ENCODE measurements around the gene MCC. TPM values are rescaled to one million over a fixed set of nuclear protein-coding genes. Genes with fewer than 3 reads are reported as not detected.

Gene MCC
- total RNA-seq, 4 donors from 2014 or later: 17.0 to 24.8 (median 21.0) TPM

GRCh38 chr5:113040672-113041260, 447.5 kb downstream of the MCC start:
- WGBS: 97% methylated on average over 6 of the region's 6 CpGs
- Histone ChIP-seq H3K36me3 (peaks cover 0 to 81% (median 25%) of the 10 kb centered on the region in 4 donors), H3K27me3 (no peaks in the 10 kb centered on the region), H3K4me3 (no peak overlapping the region), H3K4me1 (peaks cover 0 to 5% (median 2%) of the 10 kb centered on the region in 4 donors), H3K9me3 (no peaks in the 10 kb centered on the region), H3K27ac (replicated peaks in 1 of 4) (no peak overlapping the region)
- intact Hi-C loops (cut with DNase I): no loop called here
- no peak for DNase-seq (ENCODE audit: extremely low spot score)
- TF ChIP-seq POLR2A (IDR thresholded peaks at IDR 0.05; ENCODE audit: low read depth) (no peak), EP300 (IDR thresholded peaks at IDR 0.05) (no peak), POLR2AphosphoS5 (IDR thresholded peaks at IDR 0.05) (no peak)
- TF ChIP-seq, protein P1, sequence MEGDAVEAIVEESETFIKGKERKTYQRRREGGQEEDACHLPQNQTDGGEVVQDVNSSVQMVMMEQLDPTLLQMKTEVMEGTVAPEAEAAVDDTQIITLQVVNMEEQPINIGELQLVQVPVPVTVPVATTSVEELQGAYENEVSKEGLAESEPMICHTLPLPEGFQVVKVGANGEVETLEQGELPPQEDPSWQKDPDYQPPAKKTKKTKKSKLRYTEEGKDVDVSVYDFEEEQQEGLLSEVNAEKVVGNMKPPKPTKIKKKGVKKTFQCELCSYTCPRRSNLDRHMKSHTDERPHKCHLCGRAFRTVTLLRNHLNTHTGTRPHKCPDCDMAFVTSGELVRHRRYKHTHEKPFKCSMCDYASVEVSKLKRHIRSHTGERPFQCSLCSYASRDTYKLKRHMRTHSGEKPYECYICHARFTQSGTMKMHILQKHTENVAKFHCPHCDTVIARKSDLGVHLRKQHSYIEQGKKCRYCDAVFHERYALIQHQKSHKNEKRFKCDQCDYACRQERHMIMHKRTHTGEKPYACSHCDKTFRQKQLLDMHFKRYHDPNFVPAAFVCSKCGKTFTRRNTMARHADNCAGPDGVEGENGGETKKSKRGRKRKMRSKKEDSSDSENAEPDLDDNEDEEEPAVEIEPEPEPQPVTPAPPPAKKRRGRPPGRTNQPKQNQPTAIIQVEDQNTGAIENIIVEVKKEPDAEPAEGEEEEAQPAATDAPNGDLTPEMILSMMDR (IDR thresholded peaks at IDR 0.05): no peak

DNA sequence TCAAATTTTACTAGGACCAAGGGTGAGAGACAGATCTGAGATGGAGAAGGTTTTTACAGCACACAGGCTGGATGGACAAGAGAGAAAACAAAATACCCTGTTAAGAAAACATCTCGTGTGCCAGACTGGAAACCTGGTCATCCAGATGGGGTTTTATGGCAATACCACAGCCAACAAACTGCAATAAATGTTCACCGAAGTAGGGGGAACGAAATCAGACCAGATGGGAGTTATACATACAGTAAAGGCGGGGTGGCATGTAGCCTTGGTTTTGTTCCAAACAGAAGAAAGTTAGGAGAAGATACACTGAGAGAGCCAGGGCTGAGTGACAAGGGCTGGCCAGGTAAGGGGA, 448.3 kb downstream of the MCC start:
- no peak overlapping the region for H3K4me3 ChIP-seq
- H3K4me1 ChIP-seq: peaks cover 0 to 5% (median 2%) of the 10 kb centered on the region in 4 donors
- WGBS: 90% methylated on average over 4 of the region's 4 CpGs
- H3K36me3 ChIP-seq: peaks cover 0 to 74% (median 27%) of the 10 kb centered on the region in 4 donors
- DNase-seq (ENCODE audit: extremely low spot score): no peak
- intact Hi-C loops (cut with DNase I): no loop called here
- no peaks in the 10 kb centered on the region for H3K27me3 ChIP-seq
- no peak overlapping the region for H3K27ac ChIP-seq (replicated peaks in 1 of 4)
- TF ChIP-seq POLR2AphosphoS5 (IDR thresholded peaks at IDR 0.05) (no peak), POLR2A (IDR thresholded peaks at IDR 0.05; ENCODE audit: low read depth) (no peak), EP300 (IDR thresholded peaks at IDR 0.05) (no peak)
- TF ChIP-seq, protein P1 (IDR thresholded peaks at IDR 0.05): no peak
- H3K9me3 ChIP-seq: no peaks in the 10 kb centered on the region

GRCh38 chr5:113039229-113039933, 448.9 kb downstream of the MCC start:
- Histone ChIP-seq H3K4me3 (no peak overlapping the region), H3K36me3 (peaks cover 0 to 75% (median 27%) of the 10 kb centered on the region in 4 donors), H3K9me3 (no peaks in the 10 kb centered on the region), H3K4me1 (peaks cover 0 to 5% (median 2%) of the 10 kb centered on the region in 4 donors), H3K27me3 (no peaks in the 10 kb centered on the region), H3K27ac (replicated peaks in 1 of 4) (no peak overlapping the region)
- TF ChIP-seq POLR2AphosphoS5 (IDR thresholded peaks at IDR 0.05) (no peak), POLR2A (IDR thresholded peaks at IDR 0.05; ENCODE audit: low read depth) (no peak), EP300 (IDR thresholded peaks at IDR 0.05) (no peak)
- TF ChIP-seq, protein P1 (IDR thresholded peaks at IDR 0.05): no peak
- 86% methylated on average over 14 of the region's 14 CpGs for WGBS
- intact Hi-C loops (cut with DNase I): no loop called here
- DNase-seq (ENCODE audit: extremely low spot score): peak; percentile 78

- Histone ChIP-seq H3K9me3 (no peaks in the 10 kb centered on the region), H3K4me1 (peaks cover 0 to 5% (median 1%) of the 10 kb centered on the region in 4 donors), H3K4me3 (no peak overlapping the region), H3K27me3 (no peaks in the 10 kb centered on the region), H3K36me3 (peaks cover 0 to 80% (median 27%) of the 10 kb centered on the region in 4 donors), H3K27ac (replicated peaks in 1 of 4) (no peak overlapping the region)
- intact Hi-C loops (cut with DNase I): no loop called here
- TF ChIP-seq POLR2A (IDR thresholded peaks at IDR 0.05; ENCODE audit: low read depth): no peak
- TF ChIP-seq, protein P1 (IDR thresholded peaks at IDR 0.05): no peak
- no peak for TF ChIP-seq POLR2AphosphoS5 (IDR thresholded peaks at IDR 0.05)
- TF ChIP-seq EP300 (IDR thresholded peaks at IDR 0.05): no peak
- peak; percentile 64 for DNase-seq (ENCODE audit: extremely low spot score)
- 60% methylated on average over 6 of the region's 9 CpGs for WGBS
Measured at GRCh38 chr5:113038714-113039113, 449.5 kb downstream of the MCC start.
